NCI-H1092 (cell line): Measurements from ENCODE around the gene HHAT.

ENCODE experiments used
- DNase-seq: peaks from one replicate; lab custom pipeline; 2025; lab: John Stamatoyannopoulos, UW

Gene HHAT

GRCh38 chr1:210551899-210552298 is 223.2 kb downstream of the HHAT start:
- no peak for DNase-seq

DNA sequence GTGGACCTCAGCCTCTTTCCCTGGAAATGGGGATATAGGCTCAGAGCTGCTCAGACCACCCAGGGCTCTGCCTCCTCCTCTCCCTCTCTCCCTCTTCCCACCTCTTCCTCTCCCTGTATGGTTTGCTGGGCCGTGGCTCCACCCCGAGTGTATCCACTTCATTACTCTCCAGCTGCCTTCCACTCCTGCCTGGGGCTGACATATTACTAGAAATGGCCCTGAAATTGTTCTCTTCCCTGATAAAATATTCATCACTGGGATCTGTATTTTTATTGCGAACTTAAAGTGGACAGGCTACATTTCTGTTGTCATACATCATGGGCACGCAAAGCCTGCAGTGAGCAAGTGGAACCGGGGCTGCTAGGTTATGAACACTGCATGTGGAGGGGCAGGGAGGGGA is 225.0 kb downstream of the HHAT start:
- no peak for DNase-seq

- DNase-seq = no peak
These were observed 225.7 kb downstream of the HHAT start for GRCh38 chr1:210554382-210554781.

GRCh38 chr1:210556475-210556874 is 227.8 kb downstream of the HHAT start:
- no peak for DNase-seq

DNA sequence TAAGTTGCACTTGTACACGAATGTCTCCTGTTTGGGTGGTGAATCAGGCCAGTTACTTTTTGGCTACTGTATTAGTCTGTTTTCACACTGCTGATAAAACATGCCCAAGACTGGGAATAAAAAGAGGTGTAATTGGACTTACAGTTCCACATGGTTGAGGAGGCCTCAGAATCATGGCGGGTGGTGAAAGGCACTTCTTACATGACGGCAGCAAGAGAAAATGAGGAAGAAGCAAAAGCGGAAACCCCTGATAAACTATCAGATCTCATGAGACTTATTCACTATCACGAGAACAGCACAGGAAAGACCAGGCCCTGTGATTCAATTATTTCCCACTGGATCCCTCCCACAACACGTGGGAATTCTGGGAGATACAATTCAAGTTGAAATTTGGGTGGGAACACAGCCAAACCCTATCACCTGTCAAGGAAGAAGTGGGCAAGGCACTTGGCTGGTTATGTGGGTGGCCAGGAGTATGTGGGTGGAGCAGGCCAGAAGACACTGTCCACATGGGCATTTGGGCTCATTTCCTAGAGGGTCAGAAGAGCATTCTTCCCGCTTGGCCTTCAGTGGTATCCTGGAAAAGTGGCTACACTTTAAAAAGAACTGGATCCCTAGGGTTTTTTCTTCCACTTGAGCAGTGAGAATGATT is 228.8 kb downstream of the HHAT start:
- no peak for DNase-seq

GRCh38 chr1:210558302-210558701 is 229.6 kb downstream of the HHAT start:
- DNase-seq = peak; percentile 34

GRCh38 chr1:210565306-210565705 is 236.6 kb downstream of the HHAT start:
- DNase-seq = no peak

GRCh38 chr1:210568631-210569030 is 239.9 kb downstream of the HHAT start:
- DNase-seq = no peak

GRCh38 chr1:210570116-210570515 is 241.4 kb downstream of the HHAT start:
- DNase-seq = no peak

DNA sequence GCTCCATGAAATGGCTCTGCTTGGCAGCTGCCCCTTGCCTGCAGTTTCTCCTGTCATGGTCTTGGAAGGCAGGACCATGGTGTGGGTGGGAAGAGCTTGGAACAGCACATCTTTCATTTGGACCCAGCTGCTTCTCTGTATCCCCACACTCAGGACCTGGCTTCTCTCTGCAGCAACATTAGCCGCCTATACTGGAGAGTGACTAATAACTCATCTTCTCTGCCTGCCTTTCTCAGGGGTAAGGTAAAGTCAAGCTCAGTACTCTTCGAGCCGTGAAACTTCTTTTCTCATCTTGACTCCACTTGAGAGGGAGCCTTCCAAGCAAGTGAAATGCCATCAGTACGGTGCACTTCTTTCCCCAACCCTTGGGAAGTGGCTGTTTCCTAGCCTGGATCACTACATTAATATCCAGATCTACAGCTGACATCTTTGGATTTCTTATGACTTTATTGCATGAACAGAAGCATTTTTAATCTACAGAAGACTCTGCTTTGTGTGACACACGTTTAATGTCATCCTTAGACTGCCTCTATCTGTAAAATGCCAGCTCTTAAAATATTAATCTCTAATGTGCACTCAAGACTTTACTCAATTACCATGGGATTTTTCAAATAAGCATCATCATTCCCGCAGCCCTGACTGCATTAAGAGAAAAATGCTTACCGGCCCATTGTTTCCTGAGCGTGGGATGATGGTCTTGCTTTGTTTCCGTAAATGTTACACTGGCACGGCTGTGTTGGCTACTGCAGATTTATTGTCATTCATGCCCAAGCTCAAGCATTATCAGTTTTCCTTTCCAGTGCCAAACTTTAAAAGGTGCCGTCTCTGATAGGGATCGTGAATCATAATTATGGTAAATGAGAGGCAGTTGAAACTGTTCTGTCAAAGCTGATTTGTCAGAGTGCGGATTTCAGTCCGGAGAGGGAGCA is 242.9 kb downstream of the HHAT start:
- DNase-seq = peak; percentile 15

GRCh38 chr1:210573141-210573540 is 244.4 kb downstream of the HHAT start:
- no peak for DNase-seq

DNA sequence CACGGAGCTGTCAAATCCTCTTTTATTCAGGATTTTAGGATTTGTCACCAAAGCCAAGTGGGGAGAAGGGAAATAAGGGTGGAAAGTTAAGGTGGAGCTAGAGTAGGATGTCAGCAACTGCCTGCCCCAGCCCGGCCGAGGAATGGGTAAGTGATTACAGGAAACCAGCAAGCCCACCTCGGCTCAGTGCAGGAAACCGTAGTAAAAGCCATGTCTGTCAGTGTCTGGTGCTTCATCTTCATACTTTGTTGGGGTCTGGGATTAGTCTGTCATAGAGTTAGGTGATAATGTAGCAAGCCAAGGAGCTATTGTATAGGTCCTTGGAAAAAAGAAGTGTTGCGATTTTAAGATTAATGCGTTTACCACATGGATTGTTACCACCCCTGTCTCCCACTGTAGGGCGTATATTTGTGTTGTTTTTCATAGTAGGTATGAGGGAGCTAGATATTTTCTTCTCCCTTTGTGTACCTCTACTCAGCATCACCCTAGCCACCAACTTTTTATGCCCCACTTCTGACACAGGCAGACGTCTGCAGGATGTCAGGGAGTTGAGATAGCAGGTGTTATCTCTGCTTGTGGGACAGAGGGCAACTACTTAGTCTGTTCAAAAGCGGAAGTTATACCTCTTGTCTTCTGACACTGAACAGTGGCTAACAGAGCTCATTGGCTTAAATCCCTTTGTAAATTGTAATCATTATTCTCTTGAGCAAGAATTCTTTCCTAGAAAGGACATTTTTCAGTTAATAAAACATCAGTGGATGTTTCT is 253.7 kb downstream of the HHAT start:
- no peak for DNase-seq

- DNase-seq = peak; percentile 98
These were observed 255.9 kb downstream of the HHAT start for GRCh38 chr1:210584439-210585113.

DNA sequence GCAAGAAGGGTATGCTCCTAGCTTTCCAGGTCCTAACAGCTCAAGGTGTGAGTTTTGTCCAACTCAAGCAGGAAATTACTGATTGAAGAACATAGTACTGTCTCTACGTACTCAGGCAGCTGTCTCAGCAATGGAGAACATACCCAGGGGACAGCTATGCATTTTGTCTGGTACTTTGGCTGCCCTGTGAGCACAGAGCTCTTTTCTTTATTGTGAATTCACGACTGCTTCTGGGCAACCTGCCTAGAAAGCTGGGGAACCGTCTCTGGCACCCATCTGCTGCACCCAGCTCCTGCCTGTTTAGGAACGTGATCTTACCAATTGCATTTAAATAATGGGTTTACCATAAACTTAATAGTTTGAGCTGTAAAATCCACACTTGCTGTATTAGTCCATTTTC is 258.1 kb downstream of the HHAT start:
- DNase-seq = peak; percentile 89

DNA sequence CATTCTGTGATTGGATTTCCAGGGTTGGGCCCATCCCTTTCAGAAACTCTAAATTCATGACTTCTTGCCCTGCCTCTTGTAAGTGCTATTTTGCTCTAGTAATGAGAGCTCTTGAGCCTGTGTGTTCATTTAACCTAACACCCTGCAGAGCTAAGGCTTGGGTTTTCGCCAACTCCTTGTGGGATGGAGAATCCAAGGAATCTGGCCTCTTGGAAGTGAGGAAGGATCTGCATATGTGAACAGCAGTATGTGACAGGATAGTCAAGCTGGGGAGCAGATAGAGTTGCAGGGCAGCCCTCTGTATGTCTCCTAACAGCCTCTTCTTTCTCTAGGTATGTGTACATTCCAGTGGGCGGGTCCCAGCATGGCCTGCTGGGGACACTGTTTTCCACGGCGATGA is 258.9 kb downstream of the HHAT start:
- no peak for DNase-seq

GRCh38 chr1:210588357-210588756 is 259.7 kb downstream of the HHAT start:
- no peak for DNase-seq

DNA sequence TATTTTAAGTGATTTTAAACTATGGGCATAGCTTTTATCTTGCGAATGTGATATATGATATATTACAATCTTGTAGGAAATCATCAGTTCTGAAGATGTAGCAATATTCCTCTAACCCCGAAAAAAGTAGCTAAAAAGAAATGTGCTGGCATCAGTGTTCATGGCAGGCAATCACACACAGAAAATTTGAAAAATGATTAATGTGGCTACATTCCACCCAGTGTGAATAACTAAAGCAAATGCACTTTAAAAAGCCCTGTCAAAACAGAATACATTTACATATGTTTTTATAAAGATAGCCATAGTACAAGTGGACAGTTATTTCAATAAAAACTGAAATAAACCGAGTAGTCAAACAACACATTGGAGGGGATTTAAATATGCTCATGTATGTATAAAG is 260.2 kb downstream of the HHAT start:
- no peak for DNase-seq

DNA sequence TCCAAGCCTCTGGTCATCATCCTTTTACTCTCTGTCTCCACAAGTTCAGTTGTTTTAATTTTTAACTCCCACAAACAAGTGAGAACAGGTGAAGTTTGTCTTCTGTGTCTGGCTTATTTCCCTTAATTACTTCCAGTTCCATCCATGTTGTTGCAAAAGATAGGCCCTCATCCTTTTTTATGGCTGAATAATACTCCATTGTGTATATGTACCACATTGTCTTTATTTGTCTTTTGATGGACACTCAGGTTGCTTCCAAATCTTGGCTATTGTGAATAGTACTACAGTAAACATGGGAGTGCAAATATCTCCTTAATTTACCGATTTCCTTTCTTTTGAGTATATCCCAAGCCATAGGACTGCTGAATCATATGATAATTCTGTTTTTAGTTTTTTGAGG is 262.5 kb downstream of the HHAT start:
- DNase-seq = no peak

DNA sequence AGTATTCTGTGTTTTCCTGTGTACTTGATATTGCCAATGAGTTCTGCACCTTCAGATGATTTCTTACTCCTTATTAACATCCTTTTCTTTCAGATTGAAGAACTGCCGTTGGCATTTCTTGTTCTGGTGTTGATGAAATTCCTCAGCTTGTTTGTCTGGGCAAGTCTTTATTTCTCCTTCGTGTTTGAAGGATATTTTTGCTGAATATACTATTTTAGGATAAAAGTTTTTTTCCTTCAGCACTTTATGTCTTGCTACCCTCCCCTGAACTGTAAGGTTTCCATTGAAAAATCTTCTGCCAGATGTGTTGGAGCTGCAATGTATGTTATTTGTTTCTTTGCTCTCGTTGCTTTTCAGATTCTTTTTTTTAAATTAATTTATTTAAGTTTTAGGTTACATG is 265.9 kb downstream of the HHAT start:
- no peak for DNase-seq

- no peak for DNase-seq
These were observed 267.9 kb downstream of the HHAT start for GRCh38 chr1:210596641-210597040.

DNA sequence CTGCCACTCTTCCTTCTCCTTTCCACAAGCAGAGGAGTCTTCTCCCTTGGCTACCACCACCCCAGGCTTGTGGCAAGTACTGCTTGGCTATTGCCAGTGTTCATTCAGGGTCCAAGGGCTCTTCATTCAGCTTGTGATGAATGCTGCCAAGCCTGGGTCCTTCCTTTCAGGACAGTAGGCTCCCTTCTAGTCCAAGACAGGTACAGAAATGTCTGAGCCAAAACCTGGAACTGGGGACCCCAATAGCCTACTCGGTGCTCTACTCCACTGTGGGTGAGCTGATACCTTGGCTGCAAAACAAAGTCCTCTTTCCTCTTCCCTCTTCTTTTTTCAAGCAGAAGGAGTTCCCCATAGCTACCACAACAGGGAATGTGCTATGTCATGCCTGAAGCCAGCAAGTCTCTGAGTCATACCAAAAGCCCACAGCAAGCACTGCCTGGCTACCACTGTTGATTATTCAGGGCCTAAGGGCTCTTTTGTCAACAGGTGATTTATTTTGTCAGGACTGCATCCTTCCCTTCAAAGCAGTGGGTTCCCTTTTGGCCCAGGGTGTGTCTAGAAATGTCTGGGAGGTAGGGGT is 268.9 kb downstream of the HHAT start:
- DNase-seq = no peak
